Measurements from ENCODE around the gene ANXA4. TPM values are rescaled to one million over a fixed set of nuclear protein-coding genes. Genes with fewer than 3 reads are reported as not detected.

ANXA4 gene
- total and polyA plus RNA-seq, 2 of the 13 experiments (the other 11 are each of a cell fraction or from before 2014, with no cell fraction given), result 155 to 168 TPM

DNA sequence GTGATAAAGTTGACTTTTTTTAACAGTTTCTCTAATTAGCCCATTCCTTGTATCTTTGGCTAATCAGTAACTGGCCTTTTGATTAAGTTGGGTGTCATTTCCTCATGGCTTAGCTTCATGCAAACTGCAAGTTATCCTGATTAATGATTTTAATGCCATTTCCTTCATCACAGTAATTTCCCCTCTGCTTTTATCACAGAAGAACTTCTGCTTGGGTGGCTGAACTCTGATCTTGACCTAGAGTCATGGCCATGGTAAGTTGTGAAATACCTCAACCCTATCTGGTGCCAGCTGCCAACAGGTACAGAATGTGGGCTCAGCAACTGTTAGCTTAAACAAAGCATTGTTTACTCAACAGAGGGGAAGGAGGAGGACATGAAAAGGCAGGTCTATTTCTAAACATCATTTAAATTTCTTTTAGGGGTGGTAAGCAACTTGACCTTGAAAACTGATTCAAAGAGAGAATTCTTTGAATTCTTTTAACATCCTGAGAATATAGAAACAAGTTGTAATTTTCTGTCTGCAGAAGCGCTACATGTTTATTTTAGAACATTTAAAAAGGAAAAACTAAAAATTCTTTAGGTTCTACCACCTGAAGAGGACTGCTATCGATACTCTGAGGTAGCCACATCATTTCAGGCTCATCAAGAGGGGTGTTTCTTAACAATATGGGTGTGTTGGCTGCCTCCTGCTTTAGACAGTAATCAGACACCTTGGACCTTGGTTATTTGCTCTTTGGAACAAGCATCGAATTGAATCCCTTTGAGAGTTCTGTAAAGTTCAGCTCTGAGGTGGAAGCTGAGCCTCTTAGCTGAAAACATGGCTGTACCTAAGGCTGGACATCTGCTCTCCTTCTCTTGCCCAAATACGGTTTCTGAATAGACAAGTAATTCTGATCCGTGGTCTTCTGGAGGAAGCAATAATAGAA lies 39.7 kb downstream of the ANXA4 start (continued):
- TF ChIP-seq ZNF605 (CRISPR knock-in tag; IDR thresholded peaks at IDR 0.05), result peak; percentile 70; the same call in 1 of the 2 replicates
- TF ChIP-seq ZNF772 (CRISPR knock-in tag; IDR thresholded peaks at IDR 0.05), result peak; percentile 81; the same call in 1 of the 2 replicates
- TF ChIP-seq, protein P1, sequence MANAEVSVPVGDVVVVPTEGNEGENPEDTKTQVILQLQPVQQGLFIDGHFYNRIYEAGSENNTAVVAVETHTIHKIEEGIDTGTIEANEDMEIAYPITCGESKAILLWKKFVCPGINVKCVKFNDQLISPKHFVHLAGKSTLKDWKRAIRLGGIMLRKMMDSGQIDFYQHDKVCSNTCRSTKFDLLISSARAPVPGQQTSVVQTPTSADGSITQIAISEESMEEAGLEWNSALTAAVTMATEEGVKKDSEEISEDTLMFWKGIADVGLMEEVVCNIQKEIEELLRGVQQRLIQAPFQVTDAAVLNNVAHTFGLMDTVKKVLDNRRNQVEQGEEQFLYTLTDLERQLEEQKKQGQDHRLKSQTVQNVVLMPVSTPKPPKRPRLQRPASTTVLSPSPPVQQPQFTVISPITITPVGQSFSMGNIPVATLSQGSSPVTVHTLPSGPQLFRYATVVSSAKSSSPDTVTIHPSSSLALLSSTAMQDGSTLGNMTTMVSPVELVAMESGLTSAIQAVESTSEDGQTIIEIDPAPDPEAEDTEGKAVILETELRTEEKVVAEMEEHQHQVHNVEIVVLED (CRISPR knock-in tag; IDR thresholded peaks at IDR 0.05; ENCODE audit: borderline replicate concordance), result peak; percentile 50; the same call in 1 of the 2 replicates
- TF ChIP-seq ZFYVE20 (CRISPR knock-in tag; IDR thresholded peaks at IDR 0.05; ENCODE audit: borderline replicate concordance, low read depth), result no peak
- no peak for TF ChIP-seq ZKSCAN5 (CRISPR knock-in tag; IDR thresholded peaks at IDR 0.05)
- no peak for TF ChIP-seq ZNF598 (CRISPR knock-in tag; IDR thresholded peaks at IDR 0.05; ENCODE audit: borderline replicate concordance)
- TF ChIP-seq PHF8 (CRISPR knock-in tag; IDR thresholded peaks at IDR 0.05), result peak; percentile 46; the same call in 1 of the 2 replicates
- TF ChIP-seq TGIF2 (CRISPR knock-in tag; IDR thresholded peaks at IDR 0.05), result peak; percentile 67
- peak; percentile 71; the same call in 1 of the 2 replicates for TF ChIP-seq ZNF607 (CRISPR knock-in tag; IDR thresholded peaks at IDR 0.05; ENCODE audit: borderline replicate concordance)
- TF ChIP-seq, protein P2, sequence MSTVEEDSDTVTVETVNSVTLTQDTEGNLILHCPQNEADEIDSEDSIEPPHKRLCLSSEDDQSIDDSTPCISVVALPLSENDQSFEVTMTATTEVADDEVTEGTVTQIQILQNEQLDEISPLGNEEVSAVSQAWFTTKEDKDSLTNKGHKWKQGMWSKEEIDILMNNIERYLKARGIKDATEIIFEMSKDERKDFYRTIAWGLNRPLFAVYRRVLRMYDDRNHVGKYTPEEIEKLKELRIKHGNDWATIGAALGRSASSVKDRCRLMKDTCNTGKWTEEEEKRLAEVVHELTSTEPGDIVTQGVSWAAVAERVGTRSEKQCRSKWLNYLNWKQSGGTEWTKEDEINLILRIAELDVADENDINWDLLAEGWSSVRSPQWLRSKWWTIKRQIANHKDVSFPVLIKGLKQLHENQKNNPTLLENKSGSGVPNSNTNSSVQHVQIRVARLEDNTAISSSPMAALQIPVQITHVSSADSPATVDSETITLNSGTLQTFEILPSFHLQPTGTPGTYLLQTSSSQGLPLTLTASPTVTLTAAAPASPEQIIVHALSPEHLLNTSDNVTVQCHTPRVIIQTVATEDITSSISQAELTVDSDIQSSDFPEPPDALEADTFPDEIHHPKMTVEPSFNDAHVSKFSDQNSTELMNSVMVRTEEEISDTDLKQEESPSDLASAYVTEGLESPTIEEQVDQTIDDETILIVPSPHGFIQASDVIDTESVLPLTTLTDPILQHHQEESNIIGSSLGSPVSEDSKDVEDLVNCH (CRISPR knock-in tag; IDR thresholded peaks at IDR 0.05), result no peak
- TF ChIP-seq ZNF136 (CRISPR knock-in tag; IDR thresholded peaks at IDR 0.05; ENCODE audit: low read depth), result 0 out of 2 replicates have a peak, but pooled peaks have one; percentile 57
- TF ChIP-seq ZNF12 (CRISPR knock-in tag; IDR thresholded peaks at IDR 0.05), result no peak; the same call in 1 of the 2 replicates
- TF ChIP-seq ZFP1 (CRISPR knock-in tag; IDR thresholded peaks at IDR 0.05), result peak; percentile 80; the same call in 1 of the 2 replicates
- TF ChIP-seq ZFP36L2 (CRISPR knock-in tag; IDR thresholded peaks at IDR 0.05), result no peak
- TF ChIP-seq, protein P3, sequence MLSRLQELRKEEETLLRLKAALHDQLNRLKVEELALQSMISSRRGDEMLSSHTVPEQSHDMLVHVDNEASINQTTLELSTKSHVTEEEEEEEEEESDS (CRISPR knock-in tag; IDR thresholded peaks at IDR 0.05; ENCODE audit: borderline replicate concordance), result 0 out of 2 replicates have a peak, but pooled peaks have one; percentile 65
- TF ChIP-seq, protein P4, sequence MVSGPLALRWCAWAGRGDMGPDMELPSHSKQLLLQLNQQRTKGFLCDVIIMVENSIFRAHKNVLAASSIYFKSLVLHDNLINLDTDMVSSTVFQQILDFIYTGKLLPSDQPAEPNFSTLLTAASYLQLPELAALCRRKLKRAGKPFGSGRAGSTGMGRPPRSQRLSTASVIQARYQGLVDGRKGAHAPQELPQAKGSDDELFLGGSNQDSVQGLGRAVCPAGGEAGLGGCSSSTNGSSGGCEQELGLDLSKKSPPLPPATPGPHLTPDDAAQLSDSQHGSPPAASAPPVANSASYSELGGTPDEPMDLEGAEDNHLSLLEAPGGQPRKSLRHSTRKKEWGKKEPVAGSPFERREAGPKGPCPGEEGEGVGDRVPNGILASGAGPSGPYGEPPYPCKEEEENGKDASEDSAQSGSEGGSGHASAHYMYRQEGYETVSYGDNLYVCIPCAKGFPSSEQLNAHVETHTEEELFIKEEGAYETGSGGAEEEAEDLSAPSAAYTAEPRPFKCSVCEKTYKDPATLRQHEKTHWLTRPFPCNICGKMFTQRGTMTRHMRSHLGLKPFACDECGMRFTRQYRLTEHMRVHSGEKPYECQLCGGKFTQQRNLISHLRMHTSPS (CRISPR knock-in tag; IDR thresholded peaks at IDR 0.05; ENCODE audit: low read depth), result peak; percentile 98
- TF ChIP-seq, protein P5, sequence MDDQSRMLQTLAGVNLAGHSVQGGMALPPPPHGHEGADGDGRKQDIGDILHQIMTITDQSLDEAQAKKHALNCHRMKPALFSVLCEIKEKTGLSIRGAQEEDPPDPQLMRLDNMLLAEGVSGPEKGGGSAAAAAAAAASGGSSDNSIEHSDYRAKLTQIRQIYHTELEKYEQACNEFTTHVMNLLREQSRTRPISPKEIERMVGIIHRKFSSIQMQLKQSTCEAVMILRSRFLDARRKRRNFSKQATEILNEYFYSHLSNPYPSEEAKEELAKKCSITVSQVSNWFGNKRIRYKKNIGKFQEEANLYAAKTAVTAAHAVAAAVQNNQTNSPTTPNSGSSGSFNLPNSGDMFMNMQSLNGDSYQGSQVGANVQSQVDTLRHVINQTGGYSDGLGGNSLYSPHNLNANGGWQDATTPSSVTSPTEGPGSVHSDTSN (CRISPR knock-in tag; IDR thresholded peaks at IDR 0.05; ENCODE audit: borderline replicate concordance), result no peak
- TF ChIP-seq FOXJ3 (CRISPR knock-in tag; IDR thresholded peaks at IDR 0.05; ENCODE audit: borderline replicate concordance), result peak; percentile 98
- TF ChIP-seq, protein P6, sequence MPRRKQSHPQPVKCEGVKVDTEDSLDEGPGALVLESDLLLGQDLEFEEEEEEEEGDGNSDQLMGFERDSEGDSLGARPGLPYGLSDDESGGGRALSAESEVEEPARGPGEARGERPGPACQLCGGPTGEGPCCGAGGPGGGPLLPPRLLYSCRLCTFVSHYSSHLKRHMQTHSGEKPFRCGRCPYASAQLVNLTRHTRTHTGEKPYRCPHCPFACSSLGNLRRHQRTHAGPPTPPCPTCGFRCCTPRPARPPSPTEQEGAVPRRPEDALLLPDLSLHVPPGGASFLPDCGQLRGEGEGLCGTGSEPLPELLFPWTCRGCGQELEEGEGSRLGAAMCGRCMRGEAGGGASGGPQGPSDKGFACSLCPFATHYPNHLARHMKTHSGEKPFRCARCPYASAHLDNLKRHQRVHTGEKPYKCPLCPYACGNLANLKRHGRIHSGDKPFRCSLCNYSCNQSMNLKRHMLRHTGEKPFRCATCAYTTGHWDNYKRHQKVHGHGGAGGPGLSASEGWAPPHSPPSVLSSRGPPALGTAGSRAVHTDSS (CRISPR knock-in tag; conservative IDR thresholded peaks at IDR 0.05), result no peak

All from HepG2 (cell line).